Mucosa of descending colon (tissue), 3 donors: ENCODE data around the gene HTR3A. TPM values are rescaled to one million over a fixed set of nuclear protein-coding genes. Genes with fewer than 3 reads are reported as not detected.
"Not testable (repeated sequence)": the region's sequence is repeated elsewhere in the genome, so short reads cannot be mapped to it uniquely, and the experiment has no call there.

Source experiments
- ATAC-seq: fragments of 200-7000 bp; cut with Tn5 transposase; one replicate; pipeline ENCODE4 v1.9.1; 2020; ENCODE audit warnings: mild to moderate bottlenecking, moderate library complexity
- DNase-seq, 3 donors: peaks; one replicate each; pipeline ENCODE4 v3.0.0-alpha.2; 2020
- H3K36me3 ChIP-seq: fragments of 200-600 bp; one replicate; pipeline ENCODE4 v1.8.0; 2021; ENCODE audit warnings: low read depth, mild to moderate bottlenecking
- H3K4me1 ChIP-seq: fragments of 200-600 bp; one replicate; pipeline ENCODE4 v1.8.0; 2021; ENCODE audit warnings: low read depth, mild to moderate bottlenecking
- H3K4me3 ChIP-seq: fragments of 200-600 bp; one replicate; pipeline ENCODE4 v1.8.0; 2021; ENCODE audit warnings: mild to moderate bottlenecking
- H3K9me3 ChIP-seq: fragments of 200-600 bp; one replicate; pipeline ENCODE4 v1.8.0; 2021; ENCODE audit warnings: mild to moderate bottlenecking
- intact Hi-C, 2 donors: fragments of 100-400 bp; cut with DNase I in 1 of 2; cut with micrococcal nuclease in 1 of 2; formaldehyde crosslinking; loops; one replicate each; pipeline versions ENCODE4 v1.11.0 to v1.11.1; 2022; cut with DNase I, micrococcal nuclease
- total RNA-seq, 3 donors: library from RNA; stranded (reverse); fragmentation: NEBNext Ultra II Directional in 2 of 3; extraction: Animal tissue kit (Norgen Biotek cat#: 25700) in 2 of 3; gene quantifications; one replicate each; pipeline versions ENCODE4 v1.2.1 to v1.2.4, GENCODE V29; 2021 to 2023
- TF ChIP-seq, protein P1 (sequence below): fragments of 200-600 bp; IDR thresholded peaks from one replicate; pipeline ENCODE4 v1.8.0; 2022; ENCODE audit warnings: antibody characterized with exemption, mild to moderate bottlenecking
- donor health status: DM: no; HTN: no; CAD: no; lungs with moderate emphysema.
- donor health status: DM: no; HTN: no; CAD: no.
- donor health status: DM: no; HTN: yes; CAD: no.

The HTR3A gene
- total RNA-seq, 3 donors from 2014 or later: 0.17 to 4.1 TPM; not detected in 1

DNA sequence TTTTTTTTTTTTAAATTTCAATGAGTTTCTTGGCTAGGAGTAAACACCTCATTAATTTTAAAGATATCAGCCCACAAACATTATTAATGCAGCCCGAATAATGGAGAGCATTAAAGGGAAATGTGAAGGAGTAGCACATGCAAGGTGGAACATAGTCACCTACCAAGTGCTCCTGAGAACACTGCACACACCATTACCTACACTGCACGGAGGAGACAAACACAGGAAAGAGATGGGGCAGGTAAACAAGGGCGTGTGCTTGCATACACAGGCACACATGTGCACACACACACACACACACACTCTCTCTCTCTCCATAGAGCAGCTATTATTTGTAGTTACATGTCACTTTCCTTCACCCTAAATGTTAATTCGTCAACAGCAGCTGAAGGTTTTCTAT, 40.1 kb upstream of the HTR3A start:
- intact Hi-C loops: no loop called here
- no peak overlapping the region for H3K4me3 ChIP-seq
- no peaks in the 10 kb centered on the region for H3K36me3 ChIP-seq
- no peaks in the 10 kb centered on the region for H3K9me3 ChIP-seq
- DNase-seq (peak in 1 of 3 donors; percentile 27), ATAC-seq (peak; percentile 66)
- TF ChIP-seq, protein P1, sequence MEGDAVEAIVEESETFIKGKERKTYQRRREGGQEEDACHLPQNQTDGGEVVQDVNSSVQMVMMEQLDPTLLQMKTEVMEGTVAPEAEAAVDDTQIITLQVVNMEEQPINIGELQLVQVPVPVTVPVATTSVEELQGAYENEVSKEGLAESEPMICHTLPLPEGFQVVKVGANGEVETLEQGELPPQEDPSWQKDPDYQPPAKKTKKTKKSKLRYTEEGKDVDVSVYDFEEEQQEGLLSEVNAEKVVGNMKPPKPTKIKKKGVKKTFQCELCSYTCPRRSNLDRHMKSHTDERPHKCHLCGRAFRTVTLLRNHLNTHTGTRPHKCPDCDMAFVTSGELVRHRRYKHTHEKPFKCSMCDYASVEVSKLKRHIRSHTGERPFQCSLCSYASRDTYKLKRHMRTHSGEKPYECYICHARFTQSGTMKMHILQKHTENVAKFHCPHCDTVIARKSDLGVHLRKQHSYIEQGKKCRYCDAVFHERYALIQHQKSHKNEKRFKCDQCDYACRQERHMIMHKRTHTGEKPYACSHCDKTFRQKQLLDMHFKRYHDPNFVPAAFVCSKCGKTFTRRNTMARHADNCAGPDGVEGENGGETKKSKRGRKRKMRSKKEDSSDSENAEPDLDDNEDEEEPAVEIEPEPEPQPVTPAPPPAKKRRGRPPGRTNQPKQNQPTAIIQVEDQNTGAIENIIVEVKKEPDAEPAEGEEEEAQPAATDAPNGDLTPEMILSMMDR: no peak
- no peaks in the 10 kb centered on the region for H3K4me1 ChIP-seq

DNA sequence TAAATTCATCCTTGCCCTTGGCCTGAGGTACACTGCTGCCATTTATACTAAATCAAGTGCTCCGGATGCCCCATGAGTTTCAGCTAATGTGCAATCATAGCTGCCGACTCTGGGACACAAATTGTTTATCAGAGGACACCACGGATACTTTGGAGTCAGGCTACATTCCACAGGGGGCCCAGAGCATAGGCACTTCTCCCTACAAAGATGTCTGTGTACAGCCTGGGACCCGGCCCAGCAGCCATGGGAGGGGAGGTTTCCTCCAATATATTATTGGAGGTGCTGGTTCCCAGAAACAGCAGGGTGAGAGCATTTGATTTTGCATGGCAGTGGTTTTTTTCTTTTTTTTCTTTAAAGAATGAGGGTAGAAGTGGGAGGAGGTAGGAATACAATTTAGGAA, 39.0 kb upstream of the HTR3A start:
- DNase-seq (no peak), ATAC-seq (no peak)
- TF ChIP-seq, protein P1: no peak
- Histone ChIP-seq H3K4me1 (no peaks in the 10 kb centered on the region), H3K9me3 (no peaks in the 10 kb centered on the region), H3K36me3 (no peaks in the 10 kb centered on the region), H3K4me3 (no peak overlapping the region)
- intact Hi-C loops: no loop called here

- TF ChIP-seq, protein P1: no peak
- no peak for DNase-seq
- intact Hi-C loops: no loop called here
Observed at GRCh38 chr11:113937918-113938317, 37.0 kb upstream of the HTR3A start.

DNA sequence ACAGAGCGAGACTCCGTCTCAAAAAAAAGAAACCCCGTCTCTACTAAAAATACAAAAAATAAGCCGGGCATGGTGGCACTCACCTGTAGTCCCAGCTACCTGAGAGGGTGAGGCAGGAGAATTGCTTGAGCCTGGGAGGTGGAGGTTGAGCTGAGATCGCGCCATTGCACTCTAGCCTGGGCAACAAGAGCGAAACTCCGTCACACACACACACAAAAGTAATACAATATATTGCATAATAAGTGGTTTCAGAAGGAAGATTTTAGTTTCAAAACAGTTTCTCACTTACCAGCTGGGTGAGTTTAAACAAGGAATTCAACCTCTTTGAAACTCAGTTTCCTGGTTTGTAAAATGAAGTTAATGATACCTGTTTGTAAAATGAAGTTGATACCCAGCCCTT, 32.7 kb upstream of the HTR3A start:
- Histone ChIP-seq H3K4me1 (no peaks in the 10 kb centered on the region), H3K9me3 (no peaks in the 10 kb centered on the region), H3K36me3 (no peaks in the 10 kb centered on the region), H3K4me3 (no peak overlapping the region)
- TF ChIP-seq, protein P1: no peak
- intact Hi-C loops: no loop called here
- ATAC-seq: no peak
- DNase-seq: no peak

More at GRCh38 chr11:113937918-113938317, 37.0 kb upstream of the HTR3A start:
- no peak overlapping the region for H3K4me3 ChIP-seq
- no peaks in the 10 kb centered on the region for H3K9me3 ChIP-seq
- ATAC-seq: no peak
- no peaks in the 10 kb centered on the region for H3K4me1 ChIP-seq
- H3K36me3 ChIP-seq: no peaks in the 10 kb centered on the region

- H3K4me1 ChIP-seq, H3K36me3 ChIP-seq, intact Hi-C loops, H3K4me3 ChIP-seq, ATAC-seq, DNase-seq, H3K9me3 ChIP-seq: not testable (repeated sequence)
Observed at GRCh38 chr11:113946162-113946561, 28.7 kb upstream of the HTR3A start.

- Histone ChIP-seq H3K4me1 (no peaks in the 10 kb centered on the region), H3K4me3 (no peak overlapping the region), H3K9me3 (no peaks in the 10 kb centered on the region), H3K36me3 (no peaks in the 10 kb centered on the region)
- intact Hi-C loops: no loop called here
- TF ChIP-seq, protein P1: no peak
- ATAC-seq (no peak), DNase-seq (no peak)
Observed at GRCh38 chr11:113947994-113948393, 26.9 kb upstream of the HTR3A start.
